Panc1 (cell line): ENCODE results near the gene VPS18. TPM values are rescaled to one million over a fixed set of nuclear protein-coding genes. Genes with fewer than 3 reads are reported as not detected.

Experiments used
- ATAC-seq: fragments of 200-7000 bp; cut with Tn5 transposase; 2 replicates; pipeline ENCODE4 v1.9.1; 2020; ENCODE audit warnings: mild to moderate bottlenecking, moderate library complexity
- BruUV-seq: library from RNA; stranded (reverse); fragments of 400-500 nt; replicated peaks from 2 replicates; lab custom pipeline; 2021; lab: Mats Ljungman, UMichigan
- CTCF ChIA-PET: fragments of 300-600 bp; sonication (Branson Sonifier 250); formaldehyde crosslinking; loops from one replicate; lab custom pipeline; 2022; ENCODE audit warnings: antibody characterized with exemption; lab: Charles Lee
- POLR2A ChIA-PET: fragments of 300-600 bp; sonication (Branson Sonifier 250); formaldehyde crosslinking; loops from one replicate; lab custom pipeline; 2022; ENCODE audit warnings: antibody characterized with exemption; lab: Charles Lee
- DNase-seq: peaks from one replicate; pipeline ENCODE4 v3.0.0-alpha.2; 2010; ENCODE audit warnings: low read depth, low spot score
- H3K27ac ChIP-seq: 2 replicates; pipeline ENCODE4 v1.5.1; 2011; ENCODE audit warnings: mild to moderate bottlenecking, low read length, inconsistent platforms
- H3K27me3 ChIP-seq: fragments of 200-500 bp; sonication (Bioruptor generic); 2 replicates; pipeline ENCODE4 v1.6.0; 2014; ENCODE audit warnings: low read length, inconsistent platforms; ENCODE audit not compliant: control insufficient read depth, insufficient read depth
- H3K36me3 ChIP-seq: fragments of 200-500 bp; sonication (Bioruptor generic); 2 replicates; pipeline ENCODE4 v1.5.1; 2014; ENCODE audit warnings: inconsistent platforms, mild to moderate bottlenecking, low read length, moderate library complexity; ENCODE audit not compliant: control insufficient read depth, insufficient read depth
- H3K4me1 ChIP-seq: 2 replicates; pipeline ENCODE4 v1.5.1; 2011; ENCODE audit warnings: inconsistent platforms, mild to moderate bottlenecking, low read length, moderate library complexity; ENCODE audit not compliant: control insufficient read depth, insufficient read depth
- H3K4me3 ChIP-seq, 2 experiments: 2 replicates each; pipeline ENCODE4 v1.5.1; 2011 to 2012; ENCODE audit warnings: low read depth in 2 of 2, low read length in 2 of 2, mild to moderate bottlenecking in 2 of 2, inconsistent platforms in 1 of 2, moderate library complexity in 1 of 2
- H3K9me3 ChIP-seq: fragments of 200-500 bp; sonication (Bioruptor generic); 2 replicates; pipeline ENCODE4 v1.5.1; 2014; ENCODE audit warnings: low read depth, mild to moderate bottlenecking, inconsistent platforms, low read length, moderate library complexity; ENCODE audit not compliant: control insufficient read depth, insufficient read depth
- POLR2AphosphoS5 ChIP-seq: IDR thresholded peaks from 2 replicates; pipeline ENCODE4 v1.6.1; 2012; ENCODE audit warnings: mild to moderate bottlenecking, low read depth, low read length, moderate library complexity
- SIN3A ChIP-seq: IDR thresholded peaks from 2 replicates; pipeline ENCODE4 v1.6.1; 2012; ENCODE audit warnings: low read depth, mild to moderate bottlenecking, low read length, moderate library complexity, borderline replicate concordance; ENCODE audit not compliant: insufficient read depth
- TCF7L2 ChIP-seq: IDR thresholded peaks from 2 replicates; pipeline ENCODE4 v1.6.1; 2011; ENCODE audit warnings: mild to moderate bottlenecking, low read depth, low read length, inconsistent platforms
- in situ Hi-C: cut with HindIII; loops from 2 replicates; pipeline ENCODE4 v1.10.0; 2016; ENCODE audit warnings: low sequenced_read_pairs, low pct_unique_long_range_greater_than_20kb
- intact Hi-C: fragments of 100-400 bp; cut with micrococcal nuclease; formaldehyde crosslinking; loops from one replicate; pipeline ENCODE4 v1.10.0; 2022; ENCODE audit not compliant: unreplicated experiment
- total RNA-seq: library from RNA; stranded (reverse); gene quantifications from one replicate; pipeline ENCODE4 v1.2.1, GENCODE V29; 2021; ENCODE audit not compliant: unreplicated experiment
- TF ChIP-seq, protein P1 (sequence below), 2 experiments: IDR thresholded peaks; 2 replicates each; pipeline ENCODE4 v1.6.1; 2011 to 2012; ENCODE audit warnings: low read depth in 2 of 2, control low read depth in 1 of 2, low read length in 1 of 2, mild to moderate bottlenecking in 1 of 2, moderate library complexity in 1 of 2; ENCODE audit not compliant: insufficient read depth in 1 of 2
- TF ChIP-seq, protein P2 (sequence below): fragments of 450-650 bp; IDR thresholded peaks from 2 replicates; pipeline ENCODE4 v1.5.1; 2017; ENCODE audit warnings: mild to moderate bottlenecking

VPS18 gene
- total RNA-seq, 1 experiment from 2014 or later = 46.7 TPM

DNA sequence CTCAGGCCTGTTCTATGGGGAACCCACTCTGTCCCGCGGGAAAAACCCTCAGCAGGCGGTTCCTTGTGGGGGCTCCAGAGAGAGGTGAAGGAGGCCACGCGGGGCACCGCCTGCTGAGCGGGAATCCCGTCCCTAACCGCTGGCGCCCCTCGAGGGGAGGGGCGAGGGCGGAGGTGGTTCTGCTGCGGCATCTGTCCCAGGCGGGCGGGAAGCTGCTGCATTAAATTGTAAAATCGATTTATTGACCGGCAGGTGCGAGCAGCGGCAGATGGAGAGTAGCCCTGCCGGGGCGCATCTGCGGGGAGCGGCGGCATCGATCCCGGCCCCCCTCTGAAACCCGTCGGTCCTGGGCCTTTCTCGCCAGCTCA, 31.2 kb downstream of the VPS18 start:
- Histone ChIP-seq H3K9me3 (no peaks in the 10 kb centered on the region), H3K27ac (no peak overlapping the region), H3K27me3 (no peaks in the 10 kb centered on the region; the same call in 1 of the 2 replicates), H3K4me3 (no peak overlapping the region), H3K36me3 (no peaks in the 10 kb centered on the region), H3K4me1 (peaks cover 7% of the 10 kb centered on the region; the same call in 1 of the 2 replicates)
- in situ Hi-C loops (no loop called here), intact Hi-C loops (no loop called here)
- POLR2A ChIA-PET = interaction anchor here (0.5 kb wide), 1 partner anchor 273 kb away, joined by 5 read pairs; no protein-coding TSS in a partner anchor
- ATAC-seq = no peak
- BruUV-seq = no TSS peak
- no peak for DNase-seq
- TF ChIP-seq POLR2AphosphoS5 = no peak
- no peak for TF ChIP-seq SIN3A
- TF ChIP-seq, protein P1, sequence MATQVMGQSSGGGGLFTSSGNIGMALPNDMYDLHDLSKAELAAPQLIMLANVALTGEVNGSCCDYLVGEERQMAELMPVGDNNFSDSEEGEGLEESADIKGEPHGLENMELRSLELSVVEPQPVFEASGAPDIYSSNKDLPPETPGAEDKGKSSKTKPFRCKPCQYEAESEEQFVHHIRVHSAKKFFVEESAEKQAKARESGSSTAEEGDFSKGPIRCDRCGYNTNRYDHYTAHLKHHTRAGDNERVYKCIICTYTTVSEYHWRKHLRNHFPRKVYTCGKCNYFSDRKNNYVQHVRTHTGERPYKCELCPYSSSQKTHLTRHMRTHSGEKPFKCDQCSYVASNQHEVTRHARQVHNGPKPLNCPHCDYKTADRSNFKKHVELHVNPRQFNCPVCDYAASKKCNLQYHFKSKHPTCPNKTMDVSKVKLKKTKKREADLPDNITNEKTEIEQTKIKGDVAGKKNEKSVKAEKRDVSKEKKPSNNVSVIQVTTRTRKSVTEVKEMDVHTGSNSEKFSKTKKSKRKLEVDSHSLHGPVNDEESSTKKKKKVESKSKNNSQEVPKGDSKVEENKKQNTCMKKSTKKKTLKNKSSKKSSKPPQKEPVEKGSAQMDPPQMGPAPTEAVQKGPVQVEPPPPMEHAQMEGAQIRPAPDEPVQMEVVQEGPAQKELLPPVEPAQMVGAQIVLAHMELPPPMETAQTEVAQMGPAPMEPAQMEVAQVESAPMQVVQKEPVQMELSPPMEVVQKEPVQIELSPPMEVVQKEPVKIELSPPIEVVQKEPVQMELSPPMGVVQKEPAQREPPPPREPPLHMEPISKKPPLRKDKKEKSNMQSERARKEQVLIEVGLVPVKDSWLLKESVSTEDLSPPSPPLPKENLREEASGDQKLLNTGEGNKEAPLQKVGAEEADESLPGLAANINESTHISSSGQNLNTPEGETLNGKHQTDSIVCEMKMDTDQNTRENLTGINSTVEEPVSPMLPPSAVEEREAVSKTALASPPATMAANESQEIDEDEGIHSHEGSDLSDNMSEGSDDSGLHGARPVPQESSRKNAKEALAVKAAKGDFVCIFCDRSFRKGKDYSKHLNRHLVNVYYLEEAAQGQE (IDR thresholded peaks at IDR 0.05; ENCODE audit: insufficient read depth in 1 of 2, low read depth in 2 of 2, low read length in 1 of 2) = no peak
- TF ChIP-seq, protein P2, sequence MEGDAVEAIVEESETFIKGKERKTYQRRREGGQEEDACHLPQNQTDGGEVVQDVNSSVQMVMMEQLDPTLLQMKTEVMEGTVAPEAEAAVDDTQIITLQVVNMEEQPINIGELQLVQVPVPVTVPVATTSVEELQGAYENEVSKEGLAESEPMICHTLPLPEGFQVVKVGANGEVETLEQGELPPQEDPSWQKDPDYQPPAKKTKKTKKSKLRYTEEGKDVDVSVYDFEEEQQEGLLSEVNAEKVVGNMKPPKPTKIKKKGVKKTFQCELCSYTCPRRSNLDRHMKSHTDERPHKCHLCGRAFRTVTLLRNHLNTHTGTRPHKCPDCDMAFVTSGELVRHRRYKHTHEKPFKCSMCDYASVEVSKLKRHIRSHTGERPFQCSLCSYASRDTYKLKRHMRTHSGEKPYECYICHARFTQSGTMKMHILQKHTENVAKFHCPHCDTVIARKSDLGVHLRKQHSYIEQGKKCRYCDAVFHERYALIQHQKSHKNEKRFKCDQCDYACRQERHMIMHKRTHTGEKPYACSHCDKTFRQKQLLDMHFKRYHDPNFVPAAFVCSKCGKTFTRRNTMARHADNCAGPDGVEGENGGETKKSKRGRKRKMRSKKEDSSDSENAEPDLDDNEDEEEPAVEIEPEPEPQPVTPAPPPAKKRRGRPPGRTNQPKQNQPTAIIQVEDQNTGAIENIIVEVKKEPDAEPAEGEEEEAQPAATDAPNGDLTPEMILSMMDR = no peak
- TF ChIP-seq TCF7L2 = no peak
- CTCF ChIA-PET = no interaction called here

DNA sequence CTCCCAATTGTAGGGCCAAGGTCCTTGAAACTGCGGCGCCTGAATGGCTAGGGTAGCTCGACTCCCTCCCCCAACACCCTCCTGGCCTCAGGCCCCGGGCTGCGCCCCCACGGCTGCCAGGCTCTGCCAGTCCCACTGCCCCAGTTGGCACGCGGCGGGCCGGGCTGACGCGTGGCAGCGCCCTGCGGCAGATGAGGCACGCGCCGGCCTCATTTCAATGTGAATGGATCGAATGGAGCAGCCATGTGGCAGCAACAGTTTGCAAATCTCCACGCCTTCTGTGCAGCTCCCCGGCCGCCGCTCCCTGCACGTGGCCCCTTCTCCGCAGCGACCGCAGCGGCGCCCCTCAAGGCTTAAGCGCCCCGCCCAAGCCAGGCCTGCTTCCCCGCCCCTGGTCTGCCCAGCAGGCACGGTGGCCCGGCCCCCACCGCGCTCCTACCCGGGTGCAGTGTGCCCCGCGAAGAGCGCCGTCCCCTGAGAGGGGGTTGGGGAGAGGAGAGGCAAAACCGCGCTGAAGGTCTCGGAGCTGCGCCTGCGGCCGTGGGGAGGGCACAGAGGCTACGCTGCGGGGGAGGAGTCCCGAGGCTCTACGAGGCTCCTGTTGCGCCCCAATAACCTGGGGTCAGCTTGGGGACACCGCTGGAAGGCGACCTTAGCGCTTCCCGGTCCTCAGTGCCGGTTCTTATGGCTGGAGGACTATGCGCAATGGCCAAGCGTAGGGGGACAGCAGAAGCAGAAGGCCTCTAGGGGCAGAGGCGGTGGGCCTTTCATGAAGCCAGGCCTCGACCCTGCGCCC, 31.8 kb downstream of the VPS18 start:
- ATAC-seq = no peak
- peaks cover 3% of the 10 kb centered on the region; the same call in 1 of the 2 replicates for H3K27me3 ChIP-seq
- no peaks in the 10 kb centered on the region for H3K9me3 ChIP-seq
- in situ Hi-C loops (no loop called here), intact Hi-C loops (no loop called here)
- TF ChIP-seq SIN3A = no peak
- no peak for TF ChIP-seq POLR2AphosphoS5
- CTCF ChIA-PET = no interaction called here
- no TSS peak for BruUV-seq
- POLR2A ChIA-PET = interaction anchor here (0.5 kb wide), 1 partner anchor 273 kb away, joined by 5 read pairs; no protein-coding TSS in a partner anchor
- H3K4me1 ChIP-seq = peaks cover 12% of the 10 kb centered on the region; the same call in 1 of the 2 replicates
- no peak for DNase-seq
- no peak overlapping the region for H3K27ac ChIP-seq
- no peak overlapping the region for H3K4me3 ChIP-seq
- H3K36me3 ChIP-seq = no peaks in the 10 kb centered on the region
